Measurements from ENCODE around the gene RAB4B.

GRCh38 chr19:40822704-40823553 is 44.9 kb downstream of the RAB4B start:
- peak in 1 of 3 donors; percentile 12 for TF ChIP-seq POLR2A (IDR thresholded peaks at IDR 0.05)
- TF ChIP-seq CTCF (IDR thresholded peaks at IDR 0.05), result peak in 2 of 7 experiments; percentile 7 to 22

Measured in body of pancreas (tissue), 4 donors.